Tibial nerve (tissue), 4 donors: Measurements from ENCODE around the gene ADGRB3.

Experiments
- EP300 ChIP-seq, 2 donors: sonication (generic); formaldehyde crosslinking; IDR thresholded peaks; one replicate each; pipeline ENCODE4 v1.6.1; 2017; ENCODE audit warnings: antibody characterized with exemption in 2 of 2, mild to moderate bottlenecking in 1 of 2
- POLR2A ChIP-seq, 2 donors: fragments of 450-650 bp; IDR thresholded peaks; one replicate each; pipeline ENCODE4 v1.6.1; 2017; ENCODE audit warnings: antibody characterized with exemption in 2 of 2, mild to moderate bottlenecking in 2 of 2, moderate library complexity in 2 of 2
- TF ChIP-seq, protein P1 (sequence below), 5 experiments: fragments of 200-600 bp in 3 of 5; fragments of 450-650 bp in 2 of 5; sonication (generic) in 3 of 5; IDR thresholded peaks; one replicate each; pipeline ENCODE4 v1.5.1; 2016 to 2019; ENCODE audit warnings: antibody characterized with exemption in 5 of 5, mild to moderate bottlenecking in 3 of 5, moderate library complexity in 2 of 5

DNA sequence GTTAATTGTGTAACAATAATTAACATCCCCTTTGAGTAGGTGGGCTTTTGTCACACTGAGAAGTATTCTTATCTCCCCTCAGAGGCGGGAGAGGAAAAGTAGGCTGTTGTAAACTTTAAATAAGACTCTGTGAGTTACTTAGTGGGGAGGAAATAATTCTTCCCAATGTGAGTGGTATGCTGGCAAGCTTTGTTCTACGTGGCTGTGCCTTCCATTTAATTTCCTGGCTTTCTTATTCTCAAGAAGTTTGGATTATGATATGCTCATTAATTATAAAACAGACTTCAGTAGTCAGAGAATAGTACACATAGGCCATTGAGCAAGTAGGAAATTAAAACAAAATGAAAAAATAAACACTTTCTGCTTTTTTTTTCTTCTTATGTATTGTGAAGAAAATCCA, 19.1 kb downstream of the ADGRB3 start:
- TF ChIP-seq EP300 (IDR thresholded peaks at IDR 0.05) (no peak), POLR2A (IDR thresholded peaks at IDR 0.05) (no peak)
- TF ChIP-seq, protein P1, sequence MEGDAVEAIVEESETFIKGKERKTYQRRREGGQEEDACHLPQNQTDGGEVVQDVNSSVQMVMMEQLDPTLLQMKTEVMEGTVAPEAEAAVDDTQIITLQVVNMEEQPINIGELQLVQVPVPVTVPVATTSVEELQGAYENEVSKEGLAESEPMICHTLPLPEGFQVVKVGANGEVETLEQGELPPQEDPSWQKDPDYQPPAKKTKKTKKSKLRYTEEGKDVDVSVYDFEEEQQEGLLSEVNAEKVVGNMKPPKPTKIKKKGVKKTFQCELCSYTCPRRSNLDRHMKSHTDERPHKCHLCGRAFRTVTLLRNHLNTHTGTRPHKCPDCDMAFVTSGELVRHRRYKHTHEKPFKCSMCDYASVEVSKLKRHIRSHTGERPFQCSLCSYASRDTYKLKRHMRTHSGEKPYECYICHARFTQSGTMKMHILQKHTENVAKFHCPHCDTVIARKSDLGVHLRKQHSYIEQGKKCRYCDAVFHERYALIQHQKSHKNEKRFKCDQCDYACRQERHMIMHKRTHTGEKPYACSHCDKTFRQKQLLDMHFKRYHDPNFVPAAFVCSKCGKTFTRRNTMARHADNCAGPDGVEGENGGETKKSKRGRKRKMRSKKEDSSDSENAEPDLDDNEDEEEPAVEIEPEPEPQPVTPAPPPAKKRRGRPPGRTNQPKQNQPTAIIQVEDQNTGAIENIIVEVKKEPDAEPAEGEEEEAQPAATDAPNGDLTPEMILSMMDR (IDR thresholded peaks at IDR 0.05): no peak
